ENCODE results near the gene KRTAP4-6.

DNA sequence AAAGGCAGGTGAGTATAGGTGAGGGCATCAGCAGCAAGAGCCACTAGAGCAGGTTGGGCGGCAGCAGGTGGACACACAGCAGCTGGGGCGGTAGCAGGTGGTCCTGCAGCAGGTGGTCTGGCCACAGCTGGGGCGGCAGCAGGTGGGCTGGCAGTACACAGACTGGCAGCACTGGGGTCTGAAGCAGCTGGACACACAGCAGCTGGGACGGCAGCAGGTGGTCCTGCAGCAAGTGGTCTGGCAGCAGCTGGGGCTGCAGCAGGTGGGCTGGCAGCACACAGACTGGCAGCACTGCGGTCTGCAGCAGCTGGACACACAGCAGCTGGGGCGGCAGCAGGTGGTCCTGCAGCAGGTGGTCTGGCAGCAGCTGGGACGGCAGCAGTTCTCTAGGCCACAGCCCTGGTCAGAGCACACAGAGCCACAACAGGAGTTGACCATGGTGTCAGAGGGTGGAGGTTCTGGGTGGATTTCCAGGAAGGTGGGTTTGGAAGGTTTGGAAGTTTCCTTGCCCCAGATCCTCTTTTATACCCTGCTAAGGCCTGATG lies 37.5 kb upstream of the KRTAP4-6 start, which contains the start of gene KRTAP4-2:
- TF ChIP-seq EZH2phosphoT487 (IDR thresholded peaks at IDR 0.05; ENCODE audit: insufficient read depth, low read depth) (no peak), EZH2 (IDR thresholded peaks at IDR 0.05; ENCODE audit: insufficient read depth, poor library complexity, severe bottlenecking) (no peak)
